ENCODE data around the gene RBFOX2. TPM values are rescaled to one million over a fixed set of nuclear protein-coding genes. Genes with fewer than 3 reads are reported as not detected.

Gene RBFOX2
- total and polyA plus RNA-seq, 2 donors from 2014 or later: 17.2 to 68.6 TPM

DNA sequence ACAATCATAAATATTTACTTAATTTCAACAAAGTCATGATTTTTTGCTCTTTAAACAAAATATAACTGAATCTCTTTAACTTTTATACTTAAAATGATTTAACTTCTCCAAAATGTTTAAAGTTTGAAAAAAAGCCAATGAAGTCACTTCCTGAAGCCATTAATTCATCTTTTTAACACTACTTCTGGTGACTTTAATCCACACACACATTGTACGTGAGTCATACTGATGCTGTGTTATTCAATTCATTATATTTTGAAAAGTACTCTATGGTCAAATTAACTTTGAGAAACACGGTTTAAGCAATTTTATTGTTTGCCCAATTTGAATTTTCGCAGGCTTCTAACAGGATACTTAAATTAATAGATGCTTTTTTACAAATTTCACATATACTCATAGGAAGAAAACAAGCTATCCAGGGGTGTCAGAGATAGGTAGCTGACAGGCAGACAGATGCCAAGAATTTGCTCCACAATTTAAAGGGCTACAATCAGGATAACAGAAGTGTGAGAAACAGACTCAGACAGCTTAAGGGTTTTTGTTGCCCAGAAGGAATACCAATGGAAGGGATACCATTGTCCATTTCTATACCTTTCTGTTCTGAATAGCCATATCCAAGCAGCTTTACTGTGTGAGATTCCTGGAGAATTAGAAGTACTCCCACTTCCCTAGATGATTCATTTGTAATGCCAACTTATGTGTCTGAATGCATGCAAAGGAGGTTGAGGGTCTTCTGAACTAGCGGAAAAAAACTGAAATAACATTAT, 118.4 kb downstream of the RBFOX2 start:
- DNase-seq: no peak
- H3K9ac ChIP-seq (ENCODE audit: low read length in 3 of 3): no peak overlapping the region

DNA sequence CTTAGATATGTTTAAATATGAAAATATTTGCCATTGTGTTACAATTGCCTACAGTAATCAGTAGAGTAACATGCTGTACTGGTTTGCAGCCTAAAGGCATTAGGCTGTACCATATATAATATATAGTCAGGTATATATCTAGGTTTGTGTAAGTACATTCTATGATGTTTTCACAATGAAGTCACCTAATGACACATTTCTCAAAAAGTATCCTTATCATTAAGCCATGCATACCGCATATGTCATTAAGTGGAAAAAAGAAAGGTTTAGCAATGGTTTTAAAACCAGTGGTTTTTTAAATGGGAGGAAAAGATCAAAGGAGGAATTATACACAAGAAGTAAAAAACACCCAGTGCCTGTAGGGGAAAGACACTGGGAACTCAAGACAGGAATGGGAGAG, 122.7 kb downstream of the RBFOX2 start:
- Histone ChIP-seq H3K4me1 (ENCODE audit: control insufficient read depth in 2 of 3, insufficient read depth in 2 of 3, low read depth in 1 of 3, low read length in 3 of 3) (peaks cover 0 to 12% (median 0%) of the 10 kb centered on the region in 3 donors), H3K9me3 (ENCODE audit: control insufficient read depth in 2 of 3, insufficient read depth in 1 of 3, low read length in 3 of 3) (no peaks in the 10 kb centered on the region), H3K4me3 (ENCODE audit: low read length in 3 of 3) (no peak overlapping the region), H3K36me3 (ENCODE audit: control insufficient read depth in 2 of 3, insufficient read depth in 3 of 3, low read length in 3 of 3) (no peaks in the 10 kb centered on the region), H3K27ac (ENCODE audit: low read depth in 2 of 2, low read length in 2 of 2) (no peak overlapping the region), H3K27me3 (ENCODE audit: control insufficient read depth, insufficient read depth, low read length) (no peaks in the 10 kb centered on the region), H3K9ac (ENCODE audit: low read length in 3 of 3) (no peak overlapping the region)
- DNase-seq: no peak
- no peak for FAIRE-seq
- TF ChIP-seq, protein P1, sequence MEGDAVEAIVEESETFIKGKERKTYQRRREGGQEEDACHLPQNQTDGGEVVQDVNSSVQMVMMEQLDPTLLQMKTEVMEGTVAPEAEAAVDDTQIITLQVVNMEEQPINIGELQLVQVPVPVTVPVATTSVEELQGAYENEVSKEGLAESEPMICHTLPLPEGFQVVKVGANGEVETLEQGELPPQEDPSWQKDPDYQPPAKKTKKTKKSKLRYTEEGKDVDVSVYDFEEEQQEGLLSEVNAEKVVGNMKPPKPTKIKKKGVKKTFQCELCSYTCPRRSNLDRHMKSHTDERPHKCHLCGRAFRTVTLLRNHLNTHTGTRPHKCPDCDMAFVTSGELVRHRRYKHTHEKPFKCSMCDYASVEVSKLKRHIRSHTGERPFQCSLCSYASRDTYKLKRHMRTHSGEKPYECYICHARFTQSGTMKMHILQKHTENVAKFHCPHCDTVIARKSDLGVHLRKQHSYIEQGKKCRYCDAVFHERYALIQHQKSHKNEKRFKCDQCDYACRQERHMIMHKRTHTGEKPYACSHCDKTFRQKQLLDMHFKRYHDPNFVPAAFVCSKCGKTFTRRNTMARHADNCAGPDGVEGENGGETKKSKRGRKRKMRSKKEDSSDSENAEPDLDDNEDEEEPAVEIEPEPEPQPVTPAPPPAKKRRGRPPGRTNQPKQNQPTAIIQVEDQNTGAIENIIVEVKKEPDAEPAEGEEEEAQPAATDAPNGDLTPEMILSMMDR (IDR thresholded peaks at IDR 0.05; ENCODE audit: borderline replicate concordance, extremely low read depth, insufficient read depth): no peak
- intact Hi-C loops (cut with DNase I): no loop called here

More for the DNA sequence above, 118.4 kb downstream of the RBFOX2 start:
- no peaks in the 10 kb centered on the region for H3K27me3 ChIP-seq (ENCODE audit: control insufficient read depth, insufficient read depth, low read length)
- TF ChIP-seq, protein P1 (IDR thresholded peaks at IDR 0.05; ENCODE audit: borderline replicate concordance, extremely low read depth, insufficient read depth): no peak
- H3K27ac ChIP-seq (ENCODE audit: low read depth in 2 of 2, low read length in 2 of 2): no peak overlapping the region
- H3K4me1 ChIP-seq (ENCODE audit: control insufficient read depth in 2 of 3, insufficient read depth in 2 of 3, low read depth in 1 of 3, low read length in 3 of 3): peaks cover 3 to 8% (median 7%) of the 10 kb centered on the region in 3 donors
- intact Hi-C loops (cut with DNase I): no loop called here
- H3K4me3 ChIP-seq (ENCODE audit: low read length in 3 of 3): no peak overlapping the region
- no peaks in the 10 kb centered on the region for H3K9me3 ChIP-seq (ENCODE audit: control insufficient read depth in 2 of 3, insufficient read depth in 1 of 3, low read length in 3 of 3)
- no peak for FAIRE-seq
- no peaks in the 10 kb centered on the region for H3K36me3 ChIP-seq (ENCODE audit: control insufficient read depth in 2 of 3, insufficient read depth in 3 of 3, low read length in 3 of 3)

DNA sequence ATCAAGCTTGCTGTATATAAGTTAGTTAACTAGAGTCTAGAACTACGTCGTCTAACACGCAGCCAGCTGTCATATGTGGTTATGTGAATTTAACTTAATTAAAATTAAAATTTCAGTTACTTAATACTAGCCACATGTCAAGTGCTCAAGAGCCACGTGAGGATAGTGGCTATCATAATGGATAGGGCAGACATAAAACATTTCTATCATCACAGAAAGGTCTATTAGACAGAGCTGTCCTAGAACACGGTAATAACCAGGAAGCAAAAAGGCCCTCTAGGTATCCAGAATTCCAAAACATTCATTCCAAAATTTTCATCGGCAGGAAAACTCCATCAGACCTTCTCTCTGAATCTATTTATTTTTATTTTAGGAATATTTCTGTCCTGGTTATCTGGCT, 123.9 kb downstream of the RBFOX2 start:
- DNase-seq: no peak
- intact Hi-C loops (cut with DNase I): no loop called here
- Histone ChIP-seq H3K4me1 (ENCODE audit: control insufficient read depth in 2 of 3, insufficient read depth in 2 of 3, low read depth in 1 of 3, low read length in 3 of 3) (peaks cover 0 to 16% (median 6%) of the 10 kb centered on the region in 3 donors), H3K27ac (ENCODE audit: low read depth in 2 of 2, low read length in 2 of 2) (no peak overlapping the region), H3K9ac (ENCODE audit: low read length in 3 of 3) (no peak overlapping the region), H3K9me3 (ENCODE audit: control insufficient read depth in 2 of 3, insufficient read depth in 1 of 3, low read length in 3 of 3) (no peaks in the 10 kb centered on the region), H3K4me3 (ENCODE audit: low read length in 3 of 3) (no peak overlapping the region), H3K27me3 (ENCODE audit: control insufficient read depth, insufficient read depth, low read length) (no peaks in the 10 kb centered on the region), H3K36me3 (ENCODE audit: control insufficient read depth in 2 of 3, insufficient read depth in 3 of 3, low read length in 3 of 3) (no peaks in the 10 kb centered on the region)
- TF ChIP-seq, protein P1 (IDR thresholded peaks at IDR 0.05; ENCODE audit: borderline replicate concordance, extremely low read depth, insufficient read depth): no peak
- no peak for FAIRE-seq
